Right renal cortex interstitium (tissue), 3 donors: ENCODE measurements around the gene GDPD2. TPM values are rescaled to one million over a fixed set of nuclear protein-coding genes. Genes with fewer than 3 reads are reported as not detected.

Experiments used
- DNase-seq, 3 donors: peaks; one replicate each; pipeline ENCODE4 v3.0.0-alpha.2; 2013; ENCODE audit warnings: low read depth in 3 of 3, low spot score in 2 of 3
- polyA plus RNA-seq, 3 donors: library from polyadenylated mRNA; unstranded; fragments of 120-200 nt; gene quantifications; one replicate each; pipeline ENCODE4 v1.2.1, GENCODE V29; 2013; ENCODE audit not compliant: insufficient read length in 3 of 3

The GDPD2 gene
- polyA plus RNA-seq, 3 donors = 1.1 to 1.5 (median 1.3) TPM

DNA sequence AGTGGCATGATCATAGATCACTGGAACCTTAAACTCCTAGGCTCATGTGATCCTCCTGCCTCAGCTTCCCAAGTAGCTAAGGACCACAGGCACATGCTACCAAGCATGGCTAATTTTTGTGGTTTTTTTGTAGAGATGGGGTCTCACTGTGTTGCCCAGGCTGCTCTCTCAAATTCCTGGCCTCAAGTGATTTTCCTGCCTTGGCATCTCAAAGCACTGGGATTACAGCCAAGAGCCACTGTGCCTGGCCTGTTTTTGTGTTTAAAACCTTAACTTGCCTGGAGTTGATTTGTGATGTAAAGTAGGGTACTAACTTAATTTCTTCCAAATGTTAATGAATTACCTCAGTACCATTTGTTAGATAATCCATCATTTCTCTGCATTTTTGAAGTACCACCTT is 43.9 kb downstream of the GDPD2 start:
- no peak for DNase-seq

DNA sequence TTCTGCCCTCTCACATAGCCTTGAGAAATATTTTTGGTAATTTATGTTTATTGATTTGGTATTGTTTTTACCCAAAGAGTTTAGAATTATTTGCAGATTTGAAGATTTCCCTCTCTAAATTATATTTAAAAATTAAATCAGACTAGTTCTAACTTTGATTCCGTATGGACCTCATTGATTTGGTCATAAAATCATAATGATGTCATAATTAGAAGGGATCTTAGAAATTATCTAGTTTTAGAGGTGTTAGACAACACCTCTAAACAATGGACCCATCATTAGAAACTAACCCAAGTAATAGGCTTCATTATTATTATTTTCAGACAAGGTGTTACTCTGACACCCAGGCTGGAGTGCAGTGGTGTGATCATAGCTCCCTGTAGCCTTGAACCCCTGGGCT is 45.6 kb downstream of the GDPD2 start:
- no peak for DNase-seq

DNA sequence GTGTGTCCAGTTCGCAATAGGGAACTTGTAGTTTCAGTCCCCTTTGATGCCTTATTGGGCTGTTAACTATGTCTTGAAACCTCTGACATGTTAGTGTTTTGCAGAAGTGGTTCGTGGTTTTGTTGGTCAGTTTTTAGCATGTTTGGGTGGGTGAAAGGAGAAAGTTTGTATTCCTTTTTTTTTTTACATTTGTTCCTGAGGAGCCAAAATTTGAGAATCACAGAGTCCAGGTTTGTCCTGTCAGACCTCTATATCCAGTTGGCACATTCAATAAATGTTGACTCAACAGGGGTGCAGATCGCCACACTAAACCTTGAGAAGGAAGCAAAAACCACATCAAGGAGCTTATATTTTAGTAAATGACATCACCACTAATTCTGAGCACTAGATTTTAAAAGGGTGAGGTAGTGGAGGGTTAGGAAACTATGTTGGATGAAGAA is 47.8 kb downstream of the GDPD2 start:
- no peak for DNase-seq

DNA sequence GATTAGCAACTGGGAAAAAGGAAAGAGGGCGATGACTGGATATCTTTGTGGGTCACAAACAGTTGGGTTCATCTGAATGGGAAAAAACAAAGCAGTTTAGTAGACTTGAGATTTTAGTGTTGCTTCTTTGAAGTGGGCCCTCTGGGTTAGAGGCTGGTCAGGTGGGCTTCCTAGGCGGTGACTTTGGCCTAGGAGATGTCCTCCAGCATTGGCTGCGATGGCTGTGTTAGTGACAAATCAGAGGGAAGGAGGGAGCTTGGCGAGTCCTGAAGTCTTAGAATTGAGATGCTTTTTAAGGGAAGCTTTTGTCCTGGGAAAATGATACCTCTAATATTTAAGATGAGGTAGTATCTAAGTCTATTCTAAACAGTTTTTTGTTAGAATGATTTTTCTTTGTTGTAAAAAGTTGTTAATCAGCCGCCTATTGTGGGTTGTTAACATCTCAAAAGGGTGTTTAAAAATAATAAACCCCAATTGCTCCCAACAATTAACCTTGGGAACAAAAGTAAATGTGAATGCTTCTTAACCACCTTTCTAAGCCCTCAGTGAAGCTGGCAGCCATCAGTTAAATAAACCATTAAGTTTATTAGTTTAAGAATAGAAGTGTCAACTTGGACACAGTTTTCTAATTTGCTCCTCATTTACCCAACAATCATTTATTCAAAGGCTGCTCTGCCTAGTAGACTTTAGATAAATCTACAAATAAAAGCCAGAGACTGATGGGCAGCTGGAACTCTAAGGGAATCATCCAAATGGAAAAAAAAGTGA is 53.2 kb downstream of the GDPD2 start:
- DNase-seq = no peak

DNA sequence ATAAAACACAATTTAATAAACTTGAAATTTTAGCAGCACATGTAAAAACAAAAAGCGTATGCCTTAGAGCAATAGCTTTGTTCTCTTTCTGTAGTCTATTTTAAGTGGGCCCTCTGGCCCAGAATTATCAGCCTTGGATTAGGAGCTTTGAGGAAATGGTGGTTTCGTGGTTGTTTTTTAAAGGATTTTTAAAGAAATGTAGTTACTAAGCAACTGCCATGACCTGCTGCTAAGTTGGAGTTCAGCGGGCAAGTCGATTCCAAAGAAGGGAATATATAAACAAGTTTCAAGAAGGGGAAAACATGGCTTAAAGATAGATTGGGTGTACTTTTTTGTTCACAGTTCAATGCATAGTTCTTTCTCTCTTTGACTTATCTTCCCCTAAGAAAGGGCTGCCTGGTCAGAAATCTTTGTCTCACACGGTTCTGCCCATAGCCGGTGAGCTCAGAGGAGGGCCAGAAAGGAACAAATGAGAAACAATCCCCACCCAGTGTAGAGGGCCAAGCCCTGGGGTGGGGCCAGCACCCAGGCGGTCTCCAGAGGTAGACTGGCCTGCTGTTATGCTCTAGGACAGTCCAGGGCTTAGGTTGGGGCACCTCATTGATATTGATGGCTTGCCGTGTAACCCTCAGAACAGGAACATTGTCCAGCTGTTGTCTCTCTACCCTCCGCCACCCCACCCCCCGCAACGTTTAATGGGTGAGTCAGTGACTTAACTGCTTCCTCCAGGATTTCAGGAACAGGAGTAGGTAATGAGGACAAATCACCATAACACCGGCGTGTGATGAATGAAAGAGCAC is 54.0 kb downstream of the GDPD2 start:
- DNase-seq = no peak

DNA sequence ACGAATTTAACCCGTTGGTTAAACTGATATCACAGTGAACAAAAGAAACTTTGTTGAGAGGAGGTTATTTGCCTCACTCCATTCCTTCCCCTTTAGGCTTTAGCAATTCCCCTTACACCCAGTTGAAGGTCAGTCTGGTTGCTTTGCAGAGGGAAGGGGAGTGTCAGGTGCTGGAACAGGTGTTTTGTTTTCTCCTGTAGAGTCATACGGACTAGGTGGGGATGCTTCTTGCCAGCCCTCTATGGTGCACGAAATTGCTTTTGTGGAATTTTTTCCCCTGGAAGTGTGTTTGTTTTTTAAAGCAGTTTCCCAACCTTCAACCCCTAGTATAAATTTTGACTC is 54.6 kb downstream of the GDPD2 start:
- no peak for DNase-seq

DNA sequence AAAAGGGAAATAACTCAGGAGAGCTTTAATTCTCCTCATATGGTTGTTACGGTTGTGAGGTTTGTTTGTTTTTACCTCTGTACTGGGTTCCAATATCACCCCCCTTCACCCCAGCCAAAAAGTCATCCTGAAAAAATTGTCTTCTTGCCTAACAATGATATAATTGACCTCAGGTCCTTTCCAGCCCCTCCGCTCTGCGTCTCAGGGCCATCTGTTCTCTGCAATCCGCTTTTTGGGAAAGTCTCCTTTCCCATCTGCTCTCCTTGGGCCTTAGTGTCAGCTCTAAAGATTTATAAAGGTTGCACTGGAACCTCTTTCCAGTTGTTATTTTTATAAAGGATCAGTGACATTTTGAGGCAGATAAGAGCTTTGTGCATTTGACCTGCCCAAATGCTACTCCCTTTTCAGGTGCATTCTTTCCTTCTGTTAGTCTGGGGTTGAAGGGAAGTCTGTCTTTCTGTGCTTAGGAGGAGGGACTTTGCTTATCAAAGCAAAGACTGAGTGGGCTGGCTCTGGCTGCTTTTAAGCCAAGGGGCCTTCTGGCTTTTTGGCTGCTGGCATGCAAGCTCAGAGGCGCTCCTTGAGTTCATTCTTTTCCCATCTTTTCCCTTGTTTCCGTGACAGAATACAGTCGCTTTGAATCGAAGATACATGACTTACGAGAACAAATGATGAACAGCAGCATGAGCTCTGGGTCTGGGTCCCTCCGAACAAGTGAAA is 55.6 kb downstream of the GDPD2 start:
- no peak for DNase-seq

DNA sequence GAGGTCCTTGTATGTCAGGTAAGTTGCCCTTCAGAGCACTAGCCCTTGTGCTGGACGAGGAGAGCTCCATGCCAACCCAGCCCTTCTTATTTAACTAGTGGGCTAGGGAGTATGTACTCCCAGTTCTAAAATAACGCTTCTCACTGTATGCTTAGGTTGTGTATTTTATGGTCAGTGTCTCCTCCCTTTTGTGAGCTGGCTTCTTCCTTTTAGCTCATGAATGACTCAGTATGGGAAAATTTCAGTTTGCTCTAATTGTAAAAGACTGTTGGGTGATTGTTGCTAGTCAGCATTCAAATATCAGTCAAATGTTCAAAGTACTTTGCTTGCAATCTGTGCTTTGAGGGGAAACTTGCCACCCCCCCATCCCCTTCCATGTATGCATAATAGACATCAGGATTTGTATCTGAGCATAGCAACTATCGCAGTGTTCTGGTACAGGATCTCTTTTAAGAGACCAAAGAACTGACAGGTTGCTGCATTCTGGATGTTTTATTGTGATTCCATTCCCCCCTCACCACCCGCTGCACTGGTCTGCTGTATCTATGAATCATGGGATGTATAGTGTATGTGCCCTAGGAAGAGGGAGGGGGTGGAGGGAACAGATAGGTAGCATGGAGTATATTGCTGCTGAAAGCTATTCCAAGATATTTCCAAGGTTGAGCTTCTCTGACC is 56.3 kb downstream of the GDPD2 start:
- no peak for DNase-seq

DNA sequence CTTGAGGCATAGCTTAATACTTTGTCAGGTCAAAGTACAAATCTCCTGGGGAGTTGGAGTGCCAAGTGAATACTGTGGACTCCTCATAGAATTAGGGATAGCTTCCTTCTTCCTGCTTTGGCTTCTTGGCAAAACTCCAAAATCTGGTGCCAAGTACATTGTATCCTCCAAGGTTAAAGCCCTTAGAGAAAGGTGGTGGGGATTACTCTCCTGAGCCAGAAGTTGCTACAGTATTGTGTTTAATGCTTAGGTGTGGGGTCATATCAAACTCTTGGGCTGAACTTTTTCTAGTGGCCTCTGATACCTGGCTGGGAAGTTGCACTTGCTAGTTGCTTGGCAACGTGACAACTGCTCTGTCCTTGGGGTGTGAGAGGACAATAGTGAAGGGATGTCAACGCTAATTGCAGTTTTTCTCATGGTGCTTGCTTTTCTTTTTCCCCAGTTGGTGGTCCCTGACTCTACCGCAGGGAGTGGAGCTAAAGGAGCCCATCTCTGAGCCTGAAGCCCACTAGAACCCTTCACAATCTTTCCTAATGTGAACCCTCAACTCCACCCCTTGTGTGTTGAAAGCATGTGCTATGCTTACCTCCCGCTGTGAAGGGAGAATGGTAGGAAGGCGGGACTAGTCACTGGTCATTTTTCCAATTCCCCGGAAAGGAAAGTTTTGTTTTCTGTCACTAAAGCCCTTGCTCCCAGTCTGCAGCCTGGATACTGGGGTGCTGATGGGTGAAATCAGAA is 57.0 kb downstream of the GDPD2 start:
- DNase-seq = no peak

DNA sequence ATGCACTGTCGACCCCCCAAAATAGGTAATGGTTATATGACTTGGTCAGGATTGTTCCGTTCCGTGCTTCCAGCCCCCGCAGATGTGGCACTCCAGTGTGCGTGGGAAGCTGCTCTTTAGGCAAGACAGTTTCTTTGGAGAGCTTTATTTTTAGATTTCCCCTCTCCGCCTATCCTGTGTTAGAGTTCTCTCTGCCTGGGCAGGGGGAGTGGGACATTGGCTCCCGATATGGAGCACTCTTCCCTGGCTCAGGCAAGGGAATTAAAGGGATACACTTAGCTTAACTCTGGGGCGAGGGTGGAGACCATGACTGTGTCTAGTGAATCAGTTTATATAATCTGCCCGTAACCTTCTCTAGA is 57.5 kb downstream of the GDPD2 start:
- no peak for DNase-seq

DNA sequence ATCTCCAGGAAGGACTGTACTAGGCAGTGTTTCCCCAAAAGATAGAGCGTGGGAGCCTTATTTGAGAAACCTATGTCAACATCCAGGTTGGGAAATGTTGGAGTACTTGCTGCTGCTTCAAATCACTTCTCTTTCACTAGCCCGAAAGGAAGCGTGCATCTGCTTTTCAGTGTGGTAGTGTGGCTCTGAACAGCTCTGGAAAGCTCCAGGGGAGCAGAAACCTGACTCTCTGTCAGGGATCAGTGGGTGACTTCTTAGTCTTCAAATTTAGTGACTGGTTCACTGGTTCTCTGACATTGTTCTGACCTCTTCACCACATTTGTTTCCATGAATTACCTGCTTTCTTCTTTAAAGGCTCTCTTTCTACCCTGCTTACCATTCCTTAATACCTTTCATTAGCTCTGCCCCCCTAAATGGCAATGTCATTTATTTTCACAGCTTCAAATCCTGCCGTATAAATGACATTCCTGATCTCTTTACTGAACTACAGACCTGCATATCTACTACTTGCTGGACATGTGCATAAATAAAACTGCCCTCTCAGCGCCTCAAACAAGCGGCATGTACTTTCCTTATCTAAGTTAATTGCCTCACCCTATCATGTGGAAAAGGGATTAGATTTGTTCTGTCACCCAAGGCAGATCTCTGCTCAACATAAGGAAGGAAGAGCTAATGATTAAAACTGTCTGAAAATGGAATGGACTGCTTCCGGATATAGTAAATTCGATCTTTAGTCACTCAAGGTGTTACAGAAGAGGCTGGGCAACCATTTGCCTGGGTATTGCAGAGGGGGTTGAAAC is 58.6 kb downstream of the GDPD2 start:
- no peak for DNase-seq

DNA sequence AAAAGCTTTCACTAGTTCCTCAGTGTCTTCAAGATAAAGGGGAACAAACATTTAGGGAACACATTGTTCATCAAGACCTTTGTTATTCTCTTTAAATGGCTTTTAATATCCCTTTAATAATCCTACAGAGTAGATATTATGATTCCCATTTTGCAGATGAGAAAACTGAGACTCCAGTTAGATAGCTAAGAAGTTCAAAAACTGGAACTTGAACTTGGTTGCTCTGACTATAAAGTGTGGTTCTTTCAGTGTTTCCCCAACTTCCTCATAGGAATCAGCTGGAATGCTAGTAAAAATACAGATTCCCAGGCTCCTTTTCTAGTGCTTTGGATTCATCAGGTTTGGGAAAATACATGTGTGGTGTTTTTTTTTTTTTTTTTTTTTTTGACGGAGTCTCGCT is 59.2 kb downstream of the GDPD2 start:
- no peak for DNase-seq

Other genes starting within 250 kb of the GDPD2 start
- not detected for gene DGAT2L6, start 245.8 kb upstream of the GDPD2 start, polyA plus RNA-seq
- not detected for gene AWAT1, start 188.7 kb upstream of the GDPD2 start, polyA plus RNA-seq
- under 1 TPM in 2 of 3 donors, not detected in 1; 0.16 to 0.18 TPM for gene P2RY4, start 163.1 kb upstream of the GDPD2 start, polyA plus RNA-seq
- gene ARR3, start 155.0 kb upstream of the GDPD2 start, polyA plus RNA-seq = under 1 TPM; 0.20 to 0.50 (median 0.43) TPM
- 1 to 10 TPM in 1 of 3 donors, under 1 TPM in 2; 0.86 to 1.0 (median 0.93) TPM for gene RAB41, start 141.1 kb upstream of the GDPD2 start, polyA plus RNA-seq
- gene PDZD11, start 133.4 kb upstream of the GDPD2 start, polyA plus RNA-seq = 10 to 100 TPM; 63.1 to 67.8 (median 64.0) TPM
- gene KIF4A, start 133.2 kb upstream of the GDPD2 start, polyA plus RNA-seq = 10 to 100 TPM; 17.6 to 20.1 (median 18.2) TPM
- gene DLG3, start 21.5 kb downstream of the GDPD2 start, polyA plus RNA-seq = 10 to 100 TPM; 40.2 to 45.3 (median 44.8) TPM